ENCODE results near the gene OR51E2.
A peak's percentile ranks its signal among the peaks of the same experiment; 100 is the strongest.

Gene OR51E2

DNA sequence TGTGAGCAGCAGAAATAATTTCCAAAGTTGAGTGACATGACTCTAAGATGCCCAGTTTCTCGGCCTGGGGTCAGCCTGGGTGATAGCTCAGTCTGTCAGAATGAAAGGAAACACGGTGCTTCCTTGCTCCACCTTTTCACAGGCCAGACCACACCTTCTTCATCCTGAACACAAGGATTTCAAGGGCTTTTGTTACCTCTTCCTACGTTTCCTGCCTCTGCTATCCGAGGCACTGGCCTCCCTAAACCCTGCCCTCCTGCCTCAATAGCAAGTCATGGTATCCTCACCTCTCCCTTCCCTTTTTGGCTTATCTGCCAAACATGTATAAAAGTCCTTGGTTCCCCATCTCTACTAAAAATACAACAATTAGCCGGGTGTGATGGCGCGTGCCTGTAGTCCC is 55.6 kb downstream of the OR51E2 start:
- Histone ChIP-seq H3K27me3 (ENCODE audit: control insufficient read depth, insufficient read depth, low read length) (no peaks in the 10 kb centered on the region), H3K4me1 (ENCODE audit: control insufficient read depth, insufficient read depth, low read length) (no peaks in the 10 kb centered on the region)

GRCh38 chr11:4641501-4641900 is 56.2 kb downstream of the OR51E2 start:
- no peaks in the 10 kb centered on the region for H3K9me3 ChIP-seq (ENCODE audit: control insufficient read depth, insufficient read depth, low read length)
- H3K36me3 ChIP-seq (ENCODE audit: control insufficient read depth, insufficient read depth, low read length), result no peaks in the 10 kb centered on the region
- H3K4me1 ChIP-seq (ENCODE audit: control insufficient read depth, insufficient read depth, low read length), result no peaks in the 10 kb centered on the region
- H3K27me3 ChIP-seq (ENCODE audit: control insufficient read depth, insufficient read depth, low read length), result no peaks in the 10 kb centered on the region
- DNase-seq (ENCODE audit: low read depth, low spot score), result no peak
- WGBS (ENCODE audit: insufficient coverage, insufficient read length), result 100% methylated on average over 3 of the region's 7 CpGs
- no peak overlapping the region for H3K27ac ChIP-seq (ENCODE audit: low read length)
- no peak overlapping the region for H3K4me3 ChIP-seq (ENCODE audit: low read length)

More for the DNA sequence above, 55.6 kb downstream of the OR51E2 start:
- Histone ChIP-seq H3K9me3 (ENCODE audit: control insufficient read depth, insufficient read depth, low read length) (no peaks in the 10 kb centered on the region), H3K4me3 (ENCODE audit: low read length) (no peak overlapping the region), H3K36me3 (ENCODE audit: control insufficient read depth, insufficient read depth, low read length) (no peaks in the 10 kb centered on the region), H3K27ac (ENCODE audit: low read length) (no peak overlapping the region)
- no peak for DNase-seq (ENCODE audit: low read depth, low spot score)
- no CpG with 5 or more reads among the region's 7 CpGs for WGBS (ENCODE audit: insufficient coverage, insufficient read length)

GRCh38 chr11:4639931-4640330 is 57.7 kb downstream of the OR51E2 start:
- Histone ChIP-seq H3K9me3 (ENCODE audit: control insufficient read depth, insufficient read depth, low read length) (no peaks in the 10 kb centered on the region), H3K27ac (ENCODE audit: low read length) (no peak overlapping the region), H3K36me3 (ENCODE audit: control insufficient read depth, insufficient read depth, low read length) (no peaks in the 10 kb centered on the region), H3K4me3 (ENCODE audit: low read length) (no peak overlapping the region), H3K27me3 (ENCODE audit: control insufficient read depth, insufficient read depth, low read length) (no peaks in the 10 kb centered on the region), H3K4me1 (ENCODE audit: control insufficient read depth, insufficient read depth, low read length) (no peaks in the 10 kb centered on the region)
- no CpG with 5 or more reads among the region's 6 CpGs for WGBS (ENCODE audit: insufficient coverage, insufficient read length)
- no peak for DNase-seq (ENCODE audit: low read depth, low spot score)

DNA sequence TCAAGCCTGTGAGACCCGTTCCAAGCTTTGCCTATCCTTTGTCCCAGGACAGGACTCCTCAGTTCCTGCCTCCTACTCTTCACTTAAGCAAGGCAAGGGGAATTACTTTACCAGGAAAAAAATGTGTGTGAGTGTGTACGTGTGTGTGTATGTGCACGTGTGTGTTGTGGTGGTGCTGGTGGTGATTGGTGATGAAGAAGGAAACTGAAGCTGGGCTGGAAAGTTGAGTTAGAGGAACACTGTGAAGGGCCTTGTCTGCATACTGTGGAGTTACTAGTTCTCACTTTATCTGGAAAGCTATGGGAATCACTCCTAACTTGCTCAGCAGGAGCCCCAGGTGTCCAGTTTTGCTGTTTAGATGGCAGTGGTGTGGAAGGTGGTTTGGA is 60.0 kb downstream of the OR51E2 start:
- WGBS (ENCODE audit: insufficient coverage, insufficient read length), result no CpG with 5 or more reads among the region's 3 CpGs
- Histone ChIP-seq H3K27ac (ENCODE audit: low read length) (no peak overlapping the region), H3K4me3 (ENCODE audit: low read length) (no peak overlapping the region), H3K27me3 (ENCODE audit: control insufficient read depth, insufficient read depth, low read length) (no peaks in the 10 kb centered on the region), H3K36me3 (ENCODE audit: control insufficient read depth, insufficient read depth, low read length) (no peaks in the 10 kb centered on the region), H3K4me1 (ENCODE audit: control insufficient read depth, insufficient read depth, low read length) (no peaks in the 10 kb centered on the region), H3K9me3 (ENCODE audit: control insufficient read depth, insufficient read depth, low read length) (no peaks in the 10 kb centered on the region)
- no peak for DNase-seq (ENCODE audit: low read depth, low spot score)

- Histone ChIP-seq H3K27ac (ENCODE audit: low read length) (no peak within 1 kb of the TSS), H3K9me3 (ENCODE audit: control insufficient read depth, insufficient read depth, low read length) (no peaks in the 10 kb centered on the region), H3K4me1 (ENCODE audit: control insufficient read depth, insufficient read depth, low read length) (no peaks in the 10 kb centered on the region), H3K4me3 (ENCODE audit: low read length) (no peak within 1 kb of the TSS), H3K36me3 (ENCODE audit: control insufficient read depth, insufficient read depth, low read length) (no peaks in the 10 kb centered on the region), H3K27me3 (ENCODE audit: control insufficient read depth, insufficient read depth, low read length) (no peaks in the 10 kb centered on the region)
- DNase-seq (ENCODE audit: low read depth, low spot score), result peak; percentile 88
- WGBS (ENCODE audit: insufficient coverage, insufficient read length), result no CpG with 5 or more reads among the region's 21 CpGs
Observed at GRCh38 chr11:4636962-4637661, 60.5 kb downstream of the OR51E2 start, which contains the start of gene OR51D1. OR51D1 (plus strand) TSS chr11:4637477; CDS start chr11:4639791, 2,314 bp downstream.

GRCh38 chr11:4636136-4636535 is 61.5 kb downstream of the OR51E2 start:
- Histone ChIP-seq H3K27ac (ENCODE audit: low read length) (no peak overlapping the region), H3K27me3 (ENCODE audit: control insufficient read depth, insufficient read depth, low read length) (no peaks in the 10 kb centered on the region), H3K9me3 (ENCODE audit: control insufficient read depth, insufficient read depth, low read length) (no peaks in the 10 kb centered on the region), H3K4me1 (ENCODE audit: control insufficient read depth, insufficient read depth, low read length) (no peaks in the 10 kb centered on the region), H3K36me3 (ENCODE audit: control insufficient read depth, insufficient read depth, low read length) (no peaks in the 10 kb centered on the region), H3K4me3 (ENCODE audit: low read length) (no peak overlapping the region)
- WGBS (ENCODE audit: insufficient coverage, insufficient read length), result no CpG with 5 or more reads among the region's 2 CpGs
- DNase-seq (ENCODE audit: low read depth, low spot score), result no peak

Data from iPS DF 6.9 (cell line).